ENCODE results near the gene ARFGAP1. TPM values are rescaled to one million over a fixed set of nuclear protein-coding genes. Genes with fewer than 3 reads are reported as not detected.

ARFGAP1 gene
- total RNA-seq, 3 donors from 2014 or later (not counting 1 experiment from before 2014, with no cell fraction given), result 118 to 138 (median 127) TPM

DNA sequence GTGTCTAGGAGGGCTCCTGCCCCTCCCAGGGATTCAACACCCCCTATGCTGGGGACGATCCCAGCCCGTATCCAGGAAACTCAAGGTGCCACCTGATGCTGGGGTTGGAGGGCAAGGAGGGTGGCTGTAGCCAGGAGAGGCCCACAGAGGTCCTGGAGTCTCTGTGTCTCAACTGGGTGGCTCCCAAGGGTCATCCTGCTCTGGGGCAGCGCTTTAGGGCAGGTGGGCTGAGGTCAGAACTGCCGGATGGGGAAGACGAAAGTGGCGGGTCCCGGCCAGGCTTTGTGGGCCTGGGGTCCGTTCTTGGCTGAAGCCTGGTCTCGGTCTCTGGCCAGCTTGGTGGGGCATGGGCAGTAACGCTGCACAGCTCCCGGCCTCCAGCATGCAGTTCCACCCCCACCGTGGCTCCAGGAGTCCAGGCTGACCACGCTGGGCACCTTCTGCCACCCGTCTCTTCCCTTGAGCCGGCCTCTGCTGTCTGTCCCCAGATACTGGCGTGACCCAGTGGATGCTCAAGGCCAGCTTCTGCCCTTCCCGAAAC lies 17.6 kb downstream of the ARFGAP1 start:
- intact Hi-C loops (cut with micrococcal nuclease), result no loop called here
- Mint-ChIP-seq H3K27ac (no peak overlapping the region), H3K36me3 (no peaks in the 10 kb centered on the region), H3K4me3 (no peak overlapping the region), H3K4me1 (no peaks in the 10 kb centered on the region), H3K9me3 (no peaks in the 10 kb centered on the region), H3K27me3 (ENCODE audit: low read depth in 2 of 2) (peaks cover 0 to 1% of the 10 kb centered on the region in 2 donors)
- Histone ChIP-seq H3K27me3 (ENCODE audit: control insufficient read depth, insufficient read depth, low read length) (no peaks in the 10 kb centered on the region), H3K4me1 (ENCODE audit: control insufficient read depth, insufficient read depth, low read length) (no peaks in the 10 kb centered on the region), H3K27ac (ENCODE audit: low read length) (no peak overlapping the region), H3K4me3 (ENCODE audit: low read length) (no peak overlapping the region), H3K9me3 (ENCODE audit: control insufficient read depth, insufficient read depth, low read length) (no peaks in the 10 kb centered on the region), H3K36me3 (ENCODE audit: control insufficient read depth, insufficient read depth, low read length) (peaks cover 10% of the 10 kb centered on the region)
- ATAC-seq (no peak), DNase-seq (no peak)
- WGBS (ENCODE audit: insufficient coverage), result 94% methylated on average over 17 of the region's 17 CpGs
- TF ChIP-seq CTCF (IDR thresholded peaks at IDR 0.05), result no peak

DNA sequence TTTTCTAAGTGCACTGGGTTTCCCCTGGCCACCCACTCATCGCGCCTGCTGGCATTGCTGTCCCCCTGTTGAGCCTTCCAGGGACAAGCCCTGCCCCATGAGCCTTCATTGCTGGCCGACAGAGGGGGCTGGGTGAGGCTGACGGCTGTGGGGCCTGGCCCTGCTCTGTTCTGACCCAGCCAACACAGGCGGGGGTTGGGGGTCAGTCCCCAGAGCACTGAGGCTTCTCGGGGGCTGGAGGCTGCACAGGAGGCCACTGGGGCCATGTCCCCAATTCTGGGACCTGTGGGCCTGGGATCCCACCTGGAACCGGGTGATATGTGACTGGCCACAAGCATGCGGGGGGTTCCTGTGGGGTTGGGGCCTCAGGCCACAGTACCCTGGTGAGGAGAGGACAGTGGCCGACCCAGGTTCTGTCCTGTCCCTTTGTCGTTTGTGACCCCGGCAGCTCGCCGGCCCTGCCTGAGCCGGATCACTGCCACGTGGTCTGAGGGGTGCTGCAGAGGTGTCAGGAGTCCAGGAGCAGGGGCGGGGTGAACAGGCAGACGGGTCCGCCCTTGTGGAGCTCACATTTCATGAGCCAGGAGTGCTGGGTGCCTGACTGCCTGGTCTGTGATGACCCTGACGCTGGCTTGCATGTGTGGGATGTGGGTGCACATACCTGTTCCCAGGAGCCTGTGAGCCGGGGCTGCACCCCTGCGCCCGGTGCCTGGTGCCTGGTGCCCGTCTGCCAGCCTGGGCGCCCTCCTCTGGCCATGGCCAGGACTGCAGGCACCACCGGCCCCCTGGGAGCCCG lies 18.3 kb downstream of the ARFGAP1 start:
- intact Hi-C loops (cut with micrococcal nuclease), result no loop called here
- Mint-ChIP-seq H3K4me3 (no peak overlapping the region), H3K27me3 (ENCODE audit: low read depth in 2 of 2) (peaks cover 0 to 4% of the 10 kb centered on the region in 2 donors), H3K36me3 (no peaks in the 10 kb centered on the region), H3K27ac (no peak overlapping the region), H3K9me3 (no peaks in the 10 kb centered on the region), H3K4me1 (no peaks in the 10 kb centered on the region)
- H3K4me1 ChIP-seq (ENCODE audit: control insufficient read depth, insufficient read depth, low read length), result peaks cover 5% of the 10 kb centered on the region
- peak; percentile 56 to 74 (median 71) for ATAC-seq
- TF ChIP-seq CTCF (IDR thresholded peaks at IDR 0.05), result peak; percentile 58
- 60% methylated on average over 26 of the region's 26 CpGs for WGBS (ENCODE audit: insufficient coverage)
- H3K9me3 ChIP-seq (ENCODE audit: control insufficient read depth, insufficient read depth, low read length), result no peaks in the 10 kb centered on the region
- no peaks in the 10 kb centered on the region for H3K27me3 ChIP-seq (ENCODE audit: control insufficient read depth, insufficient read depth, low read length)
- H3K36me3 ChIP-seq (ENCODE audit: control insufficient read depth, insufficient read depth, low read length), result peaks cover 8% of the 10 kb centered on the region
- no peak overlapping the region for H3K4me3 ChIP-seq (ENCODE audit: low read length)
- H3K27ac ChIP-seq (ENCODE audit: low read length), result no peak overlapping the region
- peak; percentile 59 to 72 for DNase-seq

- peaks cover 5% of the 10 kb centered on the region for H3K4me1 ChIP-seq (ENCODE audit: control insufficient read depth, insufficient read depth, low read length)
Measured at GRCh38 chr20:63291811-63292210, 19.2 kb downstream of the ARFGAP1 start.

More at GRCh38 chr20:63291811-63292210, 19.2 kb downstream of the ARFGAP1 start:
- Mint-ChIP-seq H3K4me3 (no peak overlapping the region), H3K27me3 (ENCODE audit: low read depth in 2 of 2) (peaks cover 0 to 4% of the 10 kb centered on the region in 2 donors), H3K4me1 (no peaks in the 10 kb centered on the region), H3K27ac (no peak overlapping the region), H3K9me3 (no peaks in the 10 kb centered on the region), H3K36me3 (no peaks in the 10 kb centered on the region)
- Histone ChIP-seq H3K27ac (ENCODE audit: low read length) (no peak overlapping the region), H3K27me3 (ENCODE audit: control insufficient read depth, insufficient read depth, low read length) (no peaks in the 10 kb centered on the region), H3K36me3 (ENCODE audit: control insufficient read depth, insufficient read depth, low read length) (peaks cover 4% of the 10 kb centered on the region), H3K4me3 (ENCODE audit: low read length) (no peak overlapping the region), H3K9me3 (ENCODE audit: control insufficient read depth, insufficient read depth, low read length) (no peaks in the 10 kb centered on the region)
- WGBS (ENCODE audit: insufficient coverage), result 90% methylated on average over 10 of the region's 10 CpGs
- no peak for TF ChIP-seq CTCF (IDR thresholded peaks at IDR 0.05)
- ATAC-seq (no peak), DNase-seq (no peak)
- intact Hi-C loops (cut with micrococcal nuclease), result no loop called here
